ENCODE data around the gene SKA3.

- TF ChIP-seq CTCF (IDR thresholded peaks at IDR 0.05) (no peak), EP300 (IDR thresholded peaks at IDR 0.05) (no peak)
These were observed 58.2 kb downstream of the SKA3 start for GRCh38 chr13:21118180-21118579.

All from ovary (tissue), 3 donors.